AG04449 (cell line): Measurements from ENCODE around the gene SYNPR.
A peak's percentile ranks its signal among the peaks of the same experiment; 100 is the strongest.

ENCODE experiments used
- CTCF ChIA-PET: fragments of 350-600 bp; formaldehyde crosslinking; extraction: SDS; loops from one replicate; lab custom pipeline; 2021; ENCODE audit warnings: antibody characterized with exemption; lab: Yijun Ruan, JAX
- POLR2A ChIA-PET: fragments of 400-600, 350-600 bp; formaldehyde crosslinking; extraction: SDS; loops from one replicate; lab custom pipeline; 2020; ENCODE audit warnings: antibody characterized with exemption, inconsistent platforms; lab: Yijun Ruan, JAX
- DNase-seq: peaks from one replicate; pipeline ENCODE4 v3.0.0-alpha.2; 2010; ENCODE audit warnings: low read depth, low spot score
- H3K4me3 ChIP-seq: 2 replicates; pipeline ENCODE4 v1.5.1; 2011; ENCODE audit warnings: low read depth, mild to moderate bottlenecking, control low read depth, low read length
- TF ChIP-seq, protein P1 (sequence below): IDR thresholded peaks from one replicate; pipeline ENCODE4 v1.5.1; 2011; ENCODE audit warnings: mild to moderate bottlenecking, moderate library complexity, low read length, control low read depth, inconsistent platforms; ENCODE audit not compliant: insufficient read depth; ENCODE audit errors: missing control alignments

SYNPR gene

DNA sequence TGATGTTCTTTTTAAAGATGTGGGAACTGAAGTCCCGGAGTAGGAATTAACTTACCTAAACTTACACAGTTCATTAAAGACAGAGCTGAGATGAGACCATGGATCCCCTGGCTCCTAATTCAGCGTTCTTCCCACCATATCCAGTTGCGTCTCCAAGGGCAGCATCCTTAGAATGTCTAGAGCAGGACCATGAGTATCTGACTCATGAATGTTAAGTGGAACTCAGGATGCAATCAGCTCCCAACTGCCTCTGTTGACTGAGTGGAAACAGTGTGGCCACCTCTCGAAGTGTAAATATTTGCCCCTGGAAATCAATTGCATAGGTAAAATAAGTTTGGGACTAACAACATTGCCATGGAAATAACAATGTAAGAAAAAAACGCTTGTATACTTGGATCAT lies 376.8 kb downstream of the SYNPR start:
- ChIA-PET CTCF (interaction anchor here (1.1 kb wide), 1 partner anchor 164 kb away, joined by 3 read pairs; no protein-coding TSS in a partner anchor), POLR2A (no interaction called here)
- TF ChIP-seq, protein P1, sequence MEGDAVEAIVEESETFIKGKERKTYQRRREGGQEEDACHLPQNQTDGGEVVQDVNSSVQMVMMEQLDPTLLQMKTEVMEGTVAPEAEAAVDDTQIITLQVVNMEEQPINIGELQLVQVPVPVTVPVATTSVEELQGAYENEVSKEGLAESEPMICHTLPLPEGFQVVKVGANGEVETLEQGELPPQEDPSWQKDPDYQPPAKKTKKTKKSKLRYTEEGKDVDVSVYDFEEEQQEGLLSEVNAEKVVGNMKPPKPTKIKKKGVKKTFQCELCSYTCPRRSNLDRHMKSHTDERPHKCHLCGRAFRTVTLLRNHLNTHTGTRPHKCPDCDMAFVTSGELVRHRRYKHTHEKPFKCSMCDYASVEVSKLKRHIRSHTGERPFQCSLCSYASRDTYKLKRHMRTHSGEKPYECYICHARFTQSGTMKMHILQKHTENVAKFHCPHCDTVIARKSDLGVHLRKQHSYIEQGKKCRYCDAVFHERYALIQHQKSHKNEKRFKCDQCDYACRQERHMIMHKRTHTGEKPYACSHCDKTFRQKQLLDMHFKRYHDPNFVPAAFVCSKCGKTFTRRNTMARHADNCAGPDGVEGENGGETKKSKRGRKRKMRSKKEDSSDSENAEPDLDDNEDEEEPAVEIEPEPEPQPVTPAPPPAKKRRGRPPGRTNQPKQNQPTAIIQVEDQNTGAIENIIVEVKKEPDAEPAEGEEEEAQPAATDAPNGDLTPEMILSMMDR = no peak
- no peak for DNase-seq
- no peak overlapping the region for H3K4me3 ChIP-seq

DNA sequence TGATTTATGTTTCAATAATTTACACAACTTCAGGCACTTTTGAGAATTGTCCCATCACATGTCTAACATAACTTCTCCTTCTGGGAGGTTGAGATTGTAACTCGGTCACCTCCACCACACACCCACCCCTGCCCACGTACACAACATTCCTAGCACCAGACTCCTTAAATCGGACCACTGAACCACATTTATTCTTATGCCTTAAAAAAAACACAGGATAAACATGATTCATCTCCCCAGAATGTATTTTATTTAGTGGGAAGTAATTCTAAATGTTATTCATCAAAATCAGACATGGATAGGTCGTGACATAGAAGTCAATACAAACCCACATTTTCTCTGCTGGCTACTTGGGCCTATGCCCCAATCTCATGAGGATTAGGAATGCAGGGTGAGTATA lies 377.4 kb downstream of the SYNPR start:
- DNase-seq = peak; percentile 92
- TF ChIP-seq, protein P1 = no peak
- POLR2A ChIA-PET = no interaction called here
- H3K4me3 ChIP-seq = no peak overlapping the region
- CTCF ChIA-PET = interaction anchor here (0.9 to 1.1 kb wide), 2 partner anchors 163 to 305 kb away, joined by 3 read pairs; no protein-coding TSS in a partner anchor

DNA sequence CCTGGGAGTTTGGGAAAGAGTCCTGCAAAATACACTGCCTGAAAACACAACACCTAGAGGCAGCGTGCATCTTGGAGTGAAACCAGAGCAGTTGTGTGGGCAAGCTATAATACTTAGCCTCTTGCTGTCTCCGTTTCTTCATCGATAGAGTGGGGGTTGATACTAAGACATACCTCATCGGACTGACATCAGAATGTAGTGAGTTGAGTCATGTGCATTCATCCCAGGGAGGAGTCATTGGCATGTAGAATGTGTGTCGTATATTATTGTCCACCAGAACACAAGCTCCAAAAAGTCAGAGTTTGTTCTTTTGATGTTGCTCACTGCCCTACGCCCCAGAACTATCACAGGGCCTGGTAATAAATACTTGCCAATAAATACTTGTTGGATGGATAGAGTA lies 378.7 kb downstream of the SYNPR start:
- peak; percentile 34 for DNase-seq
- CTCF ChIA-PET = interaction anchor here (1.0 to 1.5 kb wide), 3 partner anchors 18 to 307 kb away, joined by 3 to 8 read pairs (median 4); partner anchors contain the start of gene C3orf49
- no peak overlapping the region for H3K4me3 ChIP-seq
- TF ChIP-seq, protein P1 = no peak
- POLR2A ChIA-PET = no interaction called here

DNA sequence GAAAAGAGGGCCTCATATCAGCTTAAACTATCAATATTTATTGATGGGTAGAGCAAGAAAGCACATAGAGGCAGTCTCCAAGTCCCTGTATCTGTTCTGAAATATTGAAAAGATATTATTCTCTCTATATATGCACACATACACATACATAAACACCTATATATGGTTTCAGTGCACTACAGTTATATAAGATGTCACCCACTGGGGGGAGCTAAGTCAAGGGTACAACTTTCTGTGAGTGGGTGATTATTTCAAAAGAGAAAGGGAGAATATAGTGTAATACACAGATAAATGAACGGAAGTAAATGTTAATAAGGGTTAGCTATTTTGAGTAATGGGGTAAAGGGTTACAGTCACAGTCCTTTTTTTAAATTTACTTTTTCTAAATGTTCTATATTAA lies 383.1 kb downstream of the SYNPR start:
- TF ChIP-seq, protein P1 = peak; percentile 24
- H3K4me3 ChIP-seq = no peak overlapping the region
- POLR2A ChIA-PET = no interaction called here
- no peak for DNase-seq
- CTCF ChIA-PET = interaction anchor here (0.7 to 7.3 kb wide), 10 partner anchors 9 to 310 kb away, joined by 3 to 116 read pairs (median 3); partner anchors contain the start of gene C3orf49

DNA sequence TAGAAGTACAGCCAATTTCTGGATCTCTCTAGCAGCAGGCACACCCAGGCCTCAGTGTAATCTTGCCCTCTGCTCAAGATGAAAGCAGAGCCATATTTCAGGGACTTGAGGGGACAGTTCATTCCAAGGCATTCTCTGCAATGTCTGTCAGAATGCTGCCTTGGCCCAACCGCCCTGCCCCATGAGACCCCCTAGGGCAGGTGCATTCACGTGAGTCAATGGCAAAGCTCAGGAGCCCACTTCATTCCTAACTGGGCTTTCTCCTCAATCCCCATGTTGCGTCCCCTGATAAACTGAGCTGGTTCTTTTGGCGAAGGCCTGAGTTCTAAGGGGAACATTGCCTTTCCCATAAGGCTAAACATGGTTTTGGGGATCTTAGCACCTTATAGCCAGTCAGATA lies 383.9 kb downstream of the SYNPR start:
- TF ChIP-seq, protein P1 = no peak
- DNase-seq = no peak
- ChIA-PET POLR2A (no interaction called here), CTCF (interaction anchor here (0.7 to 7.3 kb wide), 9 partner anchors 8 to 316 kb away, joined by 3 to 116 read pairs (median 4); partner anchors contain the start of gene C3orf49)
- no peak overlapping the region for H3K4me3 ChIP-seq

DNA sequence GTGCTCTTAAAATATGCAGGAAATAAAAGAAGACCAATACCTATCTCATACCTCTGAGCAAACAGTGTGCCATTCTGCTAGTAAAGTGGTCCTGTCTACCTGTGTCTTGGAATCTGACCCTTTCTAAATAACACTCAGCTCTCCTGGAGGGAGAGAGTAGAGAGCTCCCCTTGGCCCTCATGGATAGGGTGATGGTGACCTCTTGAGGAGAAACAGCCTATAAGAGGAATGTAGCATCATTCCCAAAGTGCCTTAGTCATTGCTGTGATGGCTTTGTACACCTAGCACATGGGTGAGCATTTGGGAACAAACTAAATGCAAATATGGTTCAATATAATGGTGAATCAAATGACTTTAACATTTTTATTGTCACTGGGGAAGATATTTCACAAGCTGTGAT lies 384.4 kb downstream of the SYNPR start:
- H3K4me3 ChIP-seq = no peak overlapping the region
- POLR2A ChIA-PET = no interaction called here
- CTCF ChIA-PET = interaction anchor here (0.8 to 7.3 kb wide), 9 partner anchors 9 to 316 kb away, joined by 3 to 116 read pairs (median 4); partner anchors contain the start of gene C3orf49
- no peak for DNase-seq
- TF ChIP-seq, protein P1 = no peak
